Chondrocyte (in vitro differentiated cells): ENCODE data around the gene FAM81A. TPM values are rescaled to one million over a fixed set of nuclear protein-coding genes. Genes with fewer than 3 reads are reported as not detected.

Experiments used
- DNase-seq: peaks from one replicate; pipeline ENCODE4 v3.0.0; 2021; ENCODE audit warnings: mixed read lengths, low spot score
- H3K27ac Mint-ChIP-seq: one replicate; pipeline ENCODE4 v1.8.0; 2021; ENCODE audit warnings: mild to moderate bottlenecking, moderate library complexity, mixed read lengths; ENCODE audit not compliant: unreplicated experiment
- H3K27me3 Mint-ChIP-seq: 2 replicates; pipeline ENCODE4 v1.8.0; 2021; ENCODE audit warnings: low read depth, mixed read lengths
- H3K36me3 Mint-ChIP-seq: 2 replicates; pipeline ENCODE4 v1.8.0; 2021; ENCODE audit warnings: low read depth, mixed read lengths
- H3K4me1 Mint-ChIP-seq: 2 replicates; pipeline ENCODE4 v1.8.0; 2021; ENCODE audit warnings: low read depth, mild to moderate bottlenecking, mixed read lengths
- H3K4me3 Mint-ChIP-seq: one replicate; pipeline ENCODE4 v1.8.0; 2021; ENCODE audit warnings: mild to moderate bottlenecking, moderate library complexity, mixed read lengths; ENCODE audit not compliant: unreplicated experiment
- H3K9me3 Mint-ChIP-seq: 2 replicates; pipeline ENCODE4 v1.8.0; 2021; ENCODE audit warnings: low read depth, mixed read lengths
- CTCF ChIP-seq: fragments of 200-600 bp; sonication (generic); IDR thresholded peaks from 2 replicates; pipeline ENCODE4 v1.5.0; 2021; ENCODE audit warnings: antibody characterized with exemption, mild to moderate bottlenecking, moderate library complexity
- total RNA-seq: library from RNA; stranded (reverse); gene quantifications from 3 replicates; pipeline ENCODE4 v1.2.1, GENCODE V29; 2021

Gene FAM81A
- total RNA-seq, 1 donor from 2014 or later = 0.15 TPM

- Mint-ChIP-seq H3K27me3 (peaks cover 10% of the 10 kb centered on the region), H3K4me1 (peaks cover 5% of the 10 kb centered on the region), H3K4me3 (no peak overlapping the region), H3K27ac (no peak overlapping the region), H3K36me3 (no peaks in the 10 kb centered on the region), H3K9me3 (no peaks in the 10 kb centered on the region)
- no peak for DNase-seq
- no peak for TF ChIP-seq CTCF
These were observed 99.4 kb downstream of the FAM81A start for GRCh38 chr15:59537403-59537802.

GRCh38 chr15:59538494-59538893, 100.5 kb downstream of the FAM81A start:
- TF ChIP-seq CTCF = no peak
- H3K27ac Mint-ChIP-seq = no peak overlapping the region
- no peaks in the 10 kb centered on the region for H3K36me3 Mint-ChIP-seq
- H3K27me3 Mint-ChIP-seq = peaks cover 15% of the 10 kb centered on the region
- H3K9me3 Mint-ChIP-seq = no peaks in the 10 kb centered on the region
- no peak for DNase-seq
- no peaks in the 10 kb centered on the region for H3K4me1 Mint-ChIP-seq
- no peak overlapping the region for H3K4me3 Mint-ChIP-seq

GRCh38 chr15:59539799-59540198, 101.8 kb downstream of the FAM81A start:
- H3K4me1 Mint-ChIP-seq = no peaks in the 10 kb centered on the region

GRCh38 chr15:59540654-59541053, 102.7 kb downstream of the FAM81A start:
- Mint-ChIP-seq H3K9me3 (no peaks in the 10 kb centered on the region), H3K27me3 (peaks cover 17% of the 10 kb centered on the region)

More at GRCh38 chr15:59539799-59540198, 101.8 kb downstream of the FAM81A start:
- TF ChIP-seq CTCF = no peak
- Mint-ChIP-seq H3K9me3 (no peaks in the 10 kb centered on the region), H3K27ac (no peak overlapping the region), H3K36me3 (no peaks in the 10 kb centered on the region), H3K27me3 (peaks cover 20% of the 10 kb centered on the region), H3K4me3 (no peak overlapping the region)
- no peak for DNase-seq

GRCh38 chr15:59541750-59542149, 103.8 kb downstream of the FAM81A start:
- Mint-ChIP-seq H3K9me3 (no peaks in the 10 kb centered on the region), H3K4me1 (no peaks in the 10 kb centered on the region), H3K27ac (no peak overlapping the region), H3K4me3 (no peak overlapping the region), H3K36me3 (no peaks in the 10 kb centered on the region), H3K27me3 (peaks cover 14% of the 10 kb centered on the region)
- DNase-seq = no peak
- TF ChIP-seq CTCF = no peak

More at GRCh38 chr15:59540654-59541053, 102.7 kb downstream of the FAM81A start:
- H3K4me1 Mint-ChIP-seq = no peaks in the 10 kb centered on the region
- TF ChIP-seq CTCF = no peak
- DNase-seq = no peak
- no peak overlapping the region for H3K27ac Mint-ChIP-seq
- no peak overlapping the region for H3K4me3 Mint-ChIP-seq
- H3K36me3 Mint-ChIP-seq = no peaks in the 10 kb centered on the region
